Stimulated activated CD8-positive, alpha-beta memory T cell treated with anti-CD3 and anti-CD28 coated beads, Interleukin-4, amount 100 ng/mL, for 48 hours (primary cell): ENCODE data around the gene TMEM89.

Source experiments
- DNase-seq: peaks from one replicate; pipeline ENCODE4 v3.0.0-alpha.2; 2020

TMEM89 gene

GRCh38 chr3:48585411-48585810 is 36.2 kb downstream of the TMEM89 start:
- no peak for DNase-seq

DNA sequence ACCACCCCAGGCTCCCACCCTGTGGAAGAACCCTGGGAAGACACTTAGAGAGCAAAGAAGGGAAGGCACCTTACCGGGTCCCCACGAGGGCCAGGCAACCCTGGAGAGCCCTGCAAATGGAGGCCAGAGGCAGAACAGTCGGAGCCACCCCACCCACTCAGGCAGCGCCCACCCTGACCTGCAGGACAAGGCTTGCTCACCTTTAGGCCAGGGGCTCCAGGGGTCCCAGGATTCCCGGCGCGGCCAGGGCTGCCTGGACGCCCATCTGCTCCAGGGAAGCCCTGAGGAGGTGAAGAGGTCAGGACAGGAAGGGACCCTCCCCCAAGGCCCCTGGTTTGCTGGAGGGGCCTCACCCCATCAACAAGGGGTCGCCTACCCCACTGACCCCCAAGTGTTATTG is 36.7 kb downstream of the TMEM89 start:
- DNase-seq, result no peak

- no peak for DNase-seq
Observed at GRCh38 chr3:48581621-48582481, 39.7 kb downstream of the TMEM89 start.

DNA sequence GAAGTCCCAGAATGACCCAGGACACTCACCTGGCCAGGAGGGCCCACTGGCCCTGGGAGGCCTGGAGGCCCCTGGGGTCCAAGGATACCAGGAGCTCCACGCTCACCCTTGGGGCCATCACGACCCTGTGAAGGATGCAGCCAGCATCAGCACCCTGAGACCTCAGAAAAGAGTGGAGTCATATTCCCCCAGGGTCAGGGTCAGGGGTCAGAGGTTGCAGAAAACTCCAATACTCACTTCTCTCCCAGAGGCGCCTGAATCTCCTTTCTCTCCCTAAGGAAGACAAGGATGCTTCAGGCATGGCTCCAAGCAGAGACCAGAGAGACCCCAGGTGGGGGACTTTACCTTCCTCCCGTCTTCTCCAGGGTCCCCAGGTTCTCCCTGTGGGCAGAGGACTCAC is 44.9 kb downstream of the TMEM89 start:
- no peak for DNase-seq

DNA sequence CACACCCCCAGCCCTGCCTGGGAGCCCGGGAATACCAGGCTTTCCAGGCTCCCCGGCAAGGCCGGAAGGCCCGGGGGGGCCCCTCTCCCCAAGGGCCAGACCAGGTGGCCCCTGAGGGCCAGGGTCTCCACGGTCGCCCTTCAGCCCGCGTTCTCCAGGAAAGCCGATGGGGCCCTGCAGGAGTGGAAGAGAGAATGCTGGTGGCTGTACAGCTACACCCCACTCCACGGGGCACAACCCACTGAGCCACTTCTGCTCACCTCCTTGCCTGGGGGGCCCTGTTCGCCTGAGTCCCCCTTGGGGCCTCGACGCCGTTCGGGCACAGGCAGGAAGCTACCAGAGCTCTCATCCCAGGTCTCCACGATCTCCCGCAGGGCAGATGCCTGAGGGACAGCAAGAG is 46.2 kb downstream of the TMEM89 start:
- no peak for DNase-seq

- no peak for DNase-seq
Observed at GRCh38 chr3:48573973-48574585, 47.5 kb downstream of the TMEM89 start.

GRCh38 chr3:48572517-48572916 is 49.1 kb downstream of the TMEM89 start:
- no peak for DNase-seq

- DNase-seq, result no peak
Observed at GRCh38 chr3:48571938-48572337, 49.6 kb downstream of the TMEM89 start.
